Progenitor cell of endocrine pancreas (in vitro differentiated cells): ENCODE measurements around the gene PYGB. TPM values are rescaled to one million over a fixed set of nuclear protein-coding genes. Genes with fewer than 3 reads are reported as not detected.

ENCODE experiments used
- DNase-seq: peaks from one replicate; pipeline ENCODE4 v3.0.0; 2021; ENCODE audit warnings: low spot score; ENCODE audit not compliant: unreplicated experiment
- H3K27ac Mint-ChIP-seq: 2 replicates; pipeline ENCODE4 v1.8.0; 2021; ENCODE audit warnings: mild to moderate bottlenecking, moderate library complexity, mixed read lengths
- H3K27me3 Mint-ChIP-seq: 2 replicates; pipeline ENCODE4 v1.8.0; 2021; ENCODE audit warnings: mixed read lengths
- H3K36me3 Mint-ChIP-seq: 2 replicates; pipeline ENCODE4 v1.8.0; 2022; ENCODE audit warnings: mixed read lengths; ENCODE audit not compliant: insufficient read depth
- H3K4me1 Mint-ChIP-seq: 2 replicates; pipeline ENCODE4 v1.8.0; 2021; ENCODE audit warnings: low read depth, mixed read lengths
- H3K4me3 Mint-ChIP-seq: 2 replicates; pipeline ENCODE4 v1.8.0; 2021; ENCODE audit warnings: low read depth, mild to moderate bottlenecking, moderate library complexity, mixed read lengths
- H3K9me3 Mint-ChIP-seq: 2 replicates; pipeline ENCODE4 v1.8.0; 2021; ENCODE audit warnings: low read depth, mixed read lengths
- total RNA-seq: library from RNA; stranded (reverse); gene quantifications from 2 replicates; pipeline ENCODE4 v1.2.1, GENCODE V29; 2021
- TF ChIP-seq, protein P1 (sequence below): fragments of 200-600 bp; sonication (generic); IDR thresholded peaks from one replicate; pipeline ENCODE4 v1.5.0; 2021; ENCODE audit warnings: antibody characterized with exemption, mild to moderate bottlenecking; ENCODE audit not compliant: unreplicated experiment

PYGB gene
- total RNA-seq, 1 donor from 2014 or later: 54.4 TPM

- Mint-ChIP-seq H3K27ac (no peak overlapping the region), H3K27me3 (no peaks in the 10 kb centered on the region), H3K4me3 (no peak overlapping the region), H3K4me1 (peaks cover 51% of the 10 kb centered on the region), H3K36me3 (no peaks in the 10 kb centered on the region), H3K9me3 (no peaks in the 10 kb centered on the region)
- TF ChIP-seq, protein P1, sequence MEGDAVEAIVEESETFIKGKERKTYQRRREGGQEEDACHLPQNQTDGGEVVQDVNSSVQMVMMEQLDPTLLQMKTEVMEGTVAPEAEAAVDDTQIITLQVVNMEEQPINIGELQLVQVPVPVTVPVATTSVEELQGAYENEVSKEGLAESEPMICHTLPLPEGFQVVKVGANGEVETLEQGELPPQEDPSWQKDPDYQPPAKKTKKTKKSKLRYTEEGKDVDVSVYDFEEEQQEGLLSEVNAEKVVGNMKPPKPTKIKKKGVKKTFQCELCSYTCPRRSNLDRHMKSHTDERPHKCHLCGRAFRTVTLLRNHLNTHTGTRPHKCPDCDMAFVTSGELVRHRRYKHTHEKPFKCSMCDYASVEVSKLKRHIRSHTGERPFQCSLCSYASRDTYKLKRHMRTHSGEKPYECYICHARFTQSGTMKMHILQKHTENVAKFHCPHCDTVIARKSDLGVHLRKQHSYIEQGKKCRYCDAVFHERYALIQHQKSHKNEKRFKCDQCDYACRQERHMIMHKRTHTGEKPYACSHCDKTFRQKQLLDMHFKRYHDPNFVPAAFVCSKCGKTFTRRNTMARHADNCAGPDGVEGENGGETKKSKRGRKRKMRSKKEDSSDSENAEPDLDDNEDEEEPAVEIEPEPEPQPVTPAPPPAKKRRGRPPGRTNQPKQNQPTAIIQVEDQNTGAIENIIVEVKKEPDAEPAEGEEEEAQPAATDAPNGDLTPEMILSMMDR: no peak
- DNase-seq: no peak
Measured at GRCh38 chr20:25245461-25245860, 2.4 kb upstream of the PYGB start.

DNA sequence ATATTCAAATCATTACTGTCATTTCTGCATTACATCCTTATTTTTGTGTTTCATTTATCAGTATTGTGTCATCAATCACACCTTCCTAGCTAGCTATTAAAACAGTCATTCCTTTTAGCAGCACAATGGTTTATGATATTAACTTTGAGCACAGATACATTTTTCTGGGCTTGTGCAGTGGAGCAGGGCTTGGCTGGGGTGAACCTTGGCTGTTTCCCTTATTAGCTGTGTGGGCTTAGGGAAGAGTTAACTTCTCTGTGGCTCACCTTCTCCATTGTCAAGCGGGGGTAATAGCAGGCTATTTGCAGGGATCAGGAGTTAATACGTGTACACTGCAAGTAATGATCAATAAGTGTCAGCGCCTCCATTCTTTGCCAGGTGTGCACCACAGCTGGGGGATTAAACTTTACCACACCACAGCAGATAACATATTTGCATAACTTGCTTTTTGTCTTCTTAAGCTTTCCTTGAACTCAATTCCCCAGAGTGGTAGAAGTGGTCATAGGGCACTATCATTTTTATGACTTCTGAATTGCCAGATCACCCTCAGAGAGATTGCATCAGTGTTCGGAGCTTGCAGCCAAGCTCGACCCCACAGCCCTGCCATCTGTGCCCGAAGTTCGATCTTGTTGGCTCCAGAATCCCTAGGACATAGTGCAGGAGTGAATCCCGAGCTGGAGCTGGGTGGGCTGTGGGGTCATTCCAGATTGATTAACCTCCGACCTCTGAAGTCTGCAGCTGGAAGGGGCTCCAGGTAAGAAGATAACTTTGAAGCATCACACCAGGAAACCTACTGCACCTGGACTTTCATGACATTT, 1.5 kb upstream of the PYGB start:
- DNase-seq: no peak
- H3K4me1 Mint-ChIP-seq: peaks cover 46% of the 10 kb centered on the region
- TF ChIP-seq, protein P1: no peak
- no peaks in the 10 kb centered on the region for H3K27me3 Mint-ChIP-seq
- no peaks in the 10 kb centered on the region for H3K9me3 Mint-ChIP-seq
- H3K36me3 Mint-ChIP-seq: no peaks in the 10 kb centered on the region
- H3K4me3 Mint-ChIP-seq: peak overlapping the region; percentile 92
- H3K27ac Mint-ChIP-seq: peak overlapping the region; percentile 89

GRCh38 chr20:25247000-25247517, 826 bp upstream of the PYGB start:
- Mint-ChIP-seq H3K4me1 (peaks cover 39% of the 10 kb centered on the region), H3K36me3 (no peaks in the 10 kb centered on the region), H3K9me3 (no peaks in the 10 kb centered on the region), H3K4me3 (peak overlapping the region; percentile 92), H3K27ac (peak overlapping the region; percentile 89), H3K27me3 (no peaks in the 10 kb centered on the region)
- TF ChIP-seq, protein P1: peak; percentile 46
- no peak for DNase-seq

GRCh38 chr20:25247518-25247955, 348 bp upstream of the PYGB start:
- TF ChIP-seq, protein P1: no peak
- Mint-ChIP-seq H3K4me3 (peak overlapping the region; percentile 92), H3K9me3 (no peaks in the 10 kb centered on the region), H3K36me3 (no peaks in the 10 kb centered on the region), H3K27ac (peak overlapping the region; percentile 89), H3K4me1 (peaks cover 37% of the 10 kb centered on the region), H3K27me3 (no peaks in the 10 kb centered on the region)
- peak; percentile 25 for DNase-seq

GRCh38 chr20:25248786-25249172, 894 bp downstream of the PYGB start:
- Mint-ChIP-seq H3K27ac (peak overlapping the region; percentile 88), H3K36me3 (no peaks in the 10 kb centered on the region), H3K4me3 (peak overlapping the region; percentile 94), H3K27me3 (no peaks in the 10 kb centered on the region), H3K4me1 (peaks cover 36% of the 10 kb centered on the region), H3K9me3 (no peaks in the 10 kb centered on the region)
- TF ChIP-seq, protein P1: no peak
- DNase-seq: no peak
